ENCODE results near the gene SYMPK.
A peak's percentile ranks its signal among the peaks of the same experiment; 100 is the strongest.

Gene SYMPK

DNA sequence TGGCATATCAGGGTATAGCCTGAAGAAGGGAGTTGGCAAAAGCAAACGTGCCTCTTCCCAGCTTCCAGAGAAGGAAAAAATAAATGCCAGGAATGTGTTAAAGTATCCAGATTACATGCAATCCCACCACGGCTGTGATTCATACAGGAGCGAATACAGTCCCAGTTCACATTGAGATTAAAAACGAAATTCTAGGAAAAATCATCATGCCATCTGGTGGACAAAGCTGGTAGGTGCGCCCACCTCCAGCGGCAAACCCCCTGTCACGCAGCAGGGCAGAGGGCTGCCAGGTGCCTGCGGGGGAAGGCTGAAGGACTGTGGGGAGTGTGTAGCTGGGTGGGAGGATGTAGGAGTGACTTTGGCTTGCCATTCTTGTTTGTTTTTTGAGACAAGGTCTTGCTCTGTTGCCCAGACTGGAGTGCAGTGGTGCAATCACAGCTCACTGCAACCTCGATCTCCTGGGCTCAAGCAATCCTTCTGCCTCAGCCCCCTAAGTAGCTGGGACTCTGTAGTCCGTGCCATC, 63.9 kb downstream of the SYMPK start:
- TF ChIP-seq, protein P1, sequence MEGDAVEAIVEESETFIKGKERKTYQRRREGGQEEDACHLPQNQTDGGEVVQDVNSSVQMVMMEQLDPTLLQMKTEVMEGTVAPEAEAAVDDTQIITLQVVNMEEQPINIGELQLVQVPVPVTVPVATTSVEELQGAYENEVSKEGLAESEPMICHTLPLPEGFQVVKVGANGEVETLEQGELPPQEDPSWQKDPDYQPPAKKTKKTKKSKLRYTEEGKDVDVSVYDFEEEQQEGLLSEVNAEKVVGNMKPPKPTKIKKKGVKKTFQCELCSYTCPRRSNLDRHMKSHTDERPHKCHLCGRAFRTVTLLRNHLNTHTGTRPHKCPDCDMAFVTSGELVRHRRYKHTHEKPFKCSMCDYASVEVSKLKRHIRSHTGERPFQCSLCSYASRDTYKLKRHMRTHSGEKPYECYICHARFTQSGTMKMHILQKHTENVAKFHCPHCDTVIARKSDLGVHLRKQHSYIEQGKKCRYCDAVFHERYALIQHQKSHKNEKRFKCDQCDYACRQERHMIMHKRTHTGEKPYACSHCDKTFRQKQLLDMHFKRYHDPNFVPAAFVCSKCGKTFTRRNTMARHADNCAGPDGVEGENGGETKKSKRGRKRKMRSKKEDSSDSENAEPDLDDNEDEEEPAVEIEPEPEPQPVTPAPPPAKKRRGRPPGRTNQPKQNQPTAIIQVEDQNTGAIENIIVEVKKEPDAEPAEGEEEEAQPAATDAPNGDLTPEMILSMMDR (IDR thresholded peaks at IDR 0.05; ENCODE audit: borderline replicate concordance, insufficient read depth, low read depth, low read length), result peak; percentile 78
- no peak overlapping the region for H3K4me3 ChIP-seq (ENCODE audit: low read depth, low read length)

DNA sequence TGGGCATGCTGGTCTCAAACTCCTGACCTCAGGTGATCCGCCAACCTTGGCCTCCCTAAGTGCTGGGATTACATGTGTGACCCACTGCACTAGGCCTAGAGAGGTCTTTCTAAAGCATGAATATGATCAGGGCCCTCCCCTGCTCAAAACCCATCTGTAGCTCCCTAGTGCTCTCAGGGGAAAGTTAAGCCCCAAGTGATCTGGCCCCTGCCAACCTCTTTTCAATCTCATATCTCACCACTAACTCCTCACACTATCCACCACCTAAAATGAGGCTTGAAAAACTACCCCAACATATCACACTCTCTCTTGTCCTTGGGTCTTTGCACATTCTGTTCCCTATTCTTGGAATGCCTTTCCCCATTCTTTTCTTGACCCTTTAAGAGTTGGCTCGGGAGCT, 68.3 kb downstream of the SYMPK start:
- TF ChIP-seq, protein P1 (IDR thresholded peaks at IDR 0.05; ENCODE audit: borderline replicate concordance, insufficient read depth, low read depth, low read length), result no peak
- no peak overlapping the region for H3K4me3 ChIP-seq (ENCODE audit: low read depth, low read length)

DNA sequence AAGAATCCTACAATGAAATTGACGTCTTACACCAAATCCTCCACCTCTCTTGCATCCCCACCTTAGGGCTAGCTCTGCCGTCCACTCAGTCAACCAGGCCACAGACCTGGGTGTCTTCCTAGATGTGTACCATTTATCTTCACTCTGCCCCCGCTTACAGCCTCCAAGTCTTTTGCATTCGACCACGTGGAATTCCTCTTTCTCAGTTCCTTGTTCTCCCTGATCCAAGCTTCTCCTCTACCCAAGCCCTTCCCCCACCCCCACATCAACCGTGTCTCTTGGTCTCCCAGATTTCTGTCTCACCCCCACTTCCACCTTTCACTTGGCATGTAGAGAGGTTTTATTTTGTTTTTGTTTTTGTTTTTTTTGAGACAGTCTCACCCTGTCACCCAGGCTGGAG, 69.1 kb downstream of the SYMPK start:
- H3K4me3 ChIP-seq (ENCODE audit: low read depth, low read length), result no peak overlapping the region
- TF ChIP-seq, protein P1 (IDR thresholded peaks at IDR 0.05; ENCODE audit: borderline replicate concordance, insufficient read depth, low read depth, low read length), result no peak

DNA sequence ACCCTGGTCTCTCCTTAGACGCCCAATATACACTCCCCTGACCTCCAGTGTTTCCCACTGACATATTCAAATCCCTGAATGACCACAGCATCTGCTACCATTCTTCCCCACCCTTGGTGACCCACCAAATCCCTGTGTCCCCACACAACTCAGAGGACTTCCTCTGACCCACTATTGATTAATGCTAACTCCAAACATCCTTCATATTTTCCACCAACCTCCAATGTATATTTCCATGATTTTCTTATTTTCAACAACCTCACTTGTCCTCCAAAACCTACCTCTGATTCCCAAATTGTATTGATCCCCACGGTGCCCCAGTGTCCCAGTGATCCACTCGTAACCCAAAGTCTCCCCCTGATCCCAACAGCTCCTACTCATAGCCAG, 69.8 kb downstream of the SYMPK start:
- no peak overlapping the region for H3K4me3 ChIP-seq (ENCODE audit: low read depth, low read length)
- TF ChIP-seq, protein P1 (IDR thresholded peaks at IDR 0.05; ENCODE audit: borderline replicate concordance, insufficient read depth, low read depth, low read length), result no peak

DNA sequence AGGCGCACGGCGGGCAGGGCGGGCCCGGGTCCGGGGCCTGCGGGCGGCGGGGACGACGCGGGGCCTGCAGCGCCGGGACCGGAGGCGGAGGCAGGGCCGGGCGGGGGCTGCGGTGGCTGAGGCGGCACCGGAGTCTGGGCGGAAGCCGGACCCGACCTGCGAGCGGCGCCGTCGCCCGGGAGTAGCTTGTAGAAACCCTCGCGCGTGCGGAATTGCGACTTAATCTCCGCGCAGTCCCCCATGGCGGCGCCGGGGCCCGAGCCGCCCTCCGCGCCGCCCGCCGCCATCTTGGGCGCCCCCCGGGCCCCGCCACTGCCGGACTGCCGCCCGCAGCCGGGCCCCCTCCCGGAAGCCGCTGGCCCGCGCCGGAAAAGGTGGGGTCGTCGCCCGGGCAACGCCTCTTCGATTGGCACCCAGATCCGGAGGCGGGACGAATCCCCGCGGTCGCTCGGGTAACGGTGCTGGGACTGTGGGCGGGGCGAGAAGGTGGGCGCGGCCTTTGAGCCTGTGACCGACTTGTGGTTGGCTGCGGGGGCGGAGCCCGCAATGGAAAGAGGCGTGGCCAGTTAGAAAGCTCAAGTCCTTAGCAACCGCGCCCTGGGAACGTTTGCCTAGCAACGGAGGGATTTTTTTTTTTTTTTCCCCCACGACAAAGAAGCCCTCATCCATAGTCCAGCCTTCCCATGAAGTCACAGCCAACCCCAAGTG, 70.3 kb downstream of the SYMPK start, which contains the start of gene DMWD:
Gene DMWD, minus strand, starts transcription at position 376 of the 708 bp plus-strand sequence. Its CDS starts 89 bp downstream, at position 287.
- TF ChIP-seq, protein P1 (IDR thresholded peaks at IDR 0.05; ENCODE audit: borderline replicate concordance, insufficient read depth, low read depth, low read length), result no peak
- peak within 1 kb of the TSS; percentile 88 for H3K4me3 ChIP-seq (ENCODE audit: low read depth, low read length)

DNA sequence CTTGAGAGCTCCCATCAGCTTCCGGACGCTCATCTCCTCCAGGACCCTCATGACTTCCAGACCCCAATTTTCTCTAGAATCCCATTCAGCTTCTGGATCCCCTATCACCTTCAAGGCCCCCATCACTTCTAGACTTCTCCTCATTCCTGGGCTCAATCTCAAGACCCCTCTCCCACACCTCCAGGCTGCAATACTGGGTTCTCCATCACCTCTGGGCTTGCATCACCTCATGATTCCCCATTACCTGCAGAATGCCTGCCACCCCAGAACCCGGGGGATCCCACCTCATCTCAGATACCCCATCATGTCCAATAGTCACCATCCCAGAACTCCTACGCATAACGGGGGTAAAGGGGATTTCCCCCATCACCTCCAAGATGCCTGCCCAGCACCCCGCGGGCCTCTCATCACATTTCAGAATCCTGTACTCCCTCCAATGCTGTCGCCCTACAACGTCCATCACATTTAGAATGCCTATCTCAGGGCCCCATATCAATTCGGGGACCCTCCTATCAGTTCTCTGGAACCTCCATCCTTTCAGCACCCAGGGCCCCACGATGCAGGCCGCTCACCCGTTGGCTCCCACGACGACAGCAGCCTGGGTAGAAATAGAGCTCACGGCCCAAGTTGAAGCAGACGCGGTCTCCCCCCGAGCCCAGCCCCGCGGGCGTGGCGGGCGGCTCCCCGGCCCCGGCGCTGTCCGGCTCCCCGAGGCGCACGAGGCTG, 71.0 kb downstream of the SYMPK start:
- peak overlapping the region; percentile 88 for H3K4me3 ChIP-seq (ENCODE audit: low read depth, low read length)
- TF ChIP-seq, protein P1 (IDR thresholded peaks at IDR 0.05; ENCODE audit: borderline replicate concordance, insufficient read depth, low read depth, low read length), result no peak
